H1 (cell line): ENCODE measurements around the gene SLC35D2. TPM values are rescaled to one million over a fixed set of nuclear protein-coding genes. Genes with fewer than 3 reads are reported as not detected.

Experiments used
- CTCF ChIA-PET: fragments of 300-600 bp; sonication (Branson Sonifier 250); formaldehyde crosslinking; loops from one replicate; lab custom pipeline; 2021; ENCODE audit not compliant: partially characterized antibody; lab: Charles Lee
- POLR2A ChIA-PET: fragments of 300-600 bp; sonication (Branson Sonifier 250); formaldehyde crosslinking; loops from one replicate; lab custom pipeline; 2021; ENCODE audit warnings: inconsistent platforms; ENCODE audit not compliant: partially characterized antibody; lab: Charles Lee
- DNase-seq, 2 experiments: peaks; one replicate each; pipeline versions ENCODE4 v3.0.0 to v3.0.0-alpha.2; 2010 to 2022; ENCODE audit warnings: low spot score in 2 of 2, low read depth in 1 of 2, mixed read lengths in 1 of 2
- FAIRE-seq: peaks from 2 replicates; lab custom pipeline; 2011; peaks lifted over from hg19 to GRCh38; lab: Jason Lieb, UNC
- H2AFZ ChIP-seq: 2 replicates; pipeline ENCODE4 v1.8.1; 2012; ENCODE audit warnings: low read length, inconsistent platforms
- H2AK5ac ChIP-seq: 2 replicates; pipeline ENCODE4 v1.6.1; 2013; ENCODE audit warnings: low read depth, low read length
- H2BK120ac ChIP-seq: replicated peaks from 2 replicates; pipeline ENCODE3; 2013; ENCODE audit warnings: low read depth, low read length, inconsistent platforms
- H2BK12ac ChIP-seq: 2 replicates; pipeline ENCODE4 v1.6.1; 2013; ENCODE audit warnings: low read depth, low read length
- H2BK15ac ChIP-seq: 2 replicates; pipeline ENCODE4 v1.6.1; 2013; ENCODE audit warnings: low read length
- H2BK20ac ChIP-seq: 2 replicates; pipeline ENCODE4 v1.6.1; 2013; ENCODE audit warnings: low read length
- H2BK5ac ChIP-seq: 2 replicates; pipeline ENCODE4 v1.6.1; 2013; ENCODE audit warnings: low read depth, low read length
- H3K14ac ChIP-seq: 2 replicates; pipeline ENCODE4 v1.6.1; 2013; ENCODE audit warnings: inconsistent platforms; ENCODE audit not compliant: insufficient read length
- H3K18ac ChIP-seq: 2 replicates; pipeline ENCODE4 v1.6.1; 2013; ENCODE audit warnings: low read length; ENCODE audit errors: extremely low read depth
- H3K23ac ChIP-seq: 2 replicates; pipeline ENCODE4 v1.6.1; 2013; ENCODE audit warnings: inconsistent platforms; ENCODE audit not compliant: insufficient read length
- H3K23me2 ChIP-seq: 2 replicates; pipeline ENCODE4 v1.6.1; 2013; ENCODE audit warnings: low read depth, low read length
- H3K27ac ChIP-seq: 2 replicates; pipeline ENCODE4 v1.6.1; 2011; ENCODE audit warnings: low read depth, low read length, inconsistent platforms
- H3K27me3 ChIP-seq, 4 experiments: replicated peaks in 1 of 4; 1 replicate in 1 of 4; 2 replicates in 3 of 4; pipeline versions ENCODE4 v1.6.1 to v1.8.1; 2011 to 2013; ENCODE audit warnings: low read length in 3 of 4, mild to moderate bottlenecking in 3 of 4, inconsistent platforms in 2 of 4, mixed read lengths in 2 of 4, moderate library complexity in 1 of 4; ENCODE audit not compliant: control insufficient read depth in 3 of 4, insufficient read depth in 3 of 4; ENCODE audit errors: extremely low read depth in 1 of 4
- H3K36me3 ChIP-seq, 4 experiments: 2 replicates each; pipeline versions ENCODE4 v1.6.1 to v1.8.1; 2011 to 2013; ENCODE audit warnings: mild to moderate bottlenecking in 4 of 4, low read length in 3 of 4, moderate library complexity in 2 of 4, control low read depth in 1 of 4, inconsistent platforms in 1 of 4; ENCODE audit not compliant: insufficient read depth in 4 of 4, control insufficient read depth in 2 of 4
- H3K4ac ChIP-seq: replicated peaks from 2 replicates; pipeline ENCODE3; 2013; ENCODE audit warnings: low read length, low read depth, mixed read lengths, inconsistent platforms; ENCODE audit not compliant: insufficient read length
- H3K4me1 ChIP-seq, 4 experiments: replicated peaks in 1 of 4; 1 replicate in 1 of 4; 2 replicates in 3 of 4; pipeline versions ENCODE4 v1.6.1 to v1.8.1; 2011 to 2013; ENCODE audit warnings: low read length in 3 of 4, inconsistent platforms in 2 of 4, mixed read lengths in 1 of 4; ENCODE audit not compliant: insufficient read depth in 4 of 4, control insufficient read depth in 3 of 4
- H3K4me2 ChIP-seq, 2 experiments: 2 replicates each; pipeline versions ENCODE4 v1.6.1 to v1.8.1; 2011 to 2013; ENCODE audit warnings: low read depth in 2 of 2, low read length in 2 of 2, control low read depth in 1 of 2, inconsistent platforms in 1 of 2, mild to moderate bottlenecking in 1 of 2; ENCODE audit not compliant: insufficient read depth in 1 of 2
- H3K4me3 ChIP-seq, 4 experiments: fragments of 200-600, 300-600 bp in 1 of 4; sonication (generic), shearing (Covaris generic), sonication (Bioruptor Twin) in 1 of 4; 2 replicates each; pipeline versions ENCODE4 v1.5.1 to v1.8.1; 2011 to 2016; ENCODE audit warnings: low read length in 4 of 4, low read depth in 3 of 4, control low read depth in 2 of 4, inconsistent platforms in 2 of 4, mild to moderate bottlenecking in 2 of 4, mixed read lengths in 1 of 4, moderate library complexity in 1 of 4; ENCODE audit not compliant: insufficient read depth in 2 of 4; ENCODE audit errors: extremely low read depth in 1 of 4
- H3K56ac ChIP-seq: replicated peaks from 2 replicates; pipeline ENCODE3; 2013; ENCODE audit warnings: low read depth, mild to moderate bottlenecking, mixed read lengths, low read length, inconsistent platforms; ENCODE audit not compliant: insufficient read length
- H3K79me1 ChIP-seq: 2 replicates; pipeline ENCODE4 v1.6.1; 2013; ENCODE audit warnings: low read depth, low read length, control low read depth
- H3K79me2 ChIP-seq, 2 experiments: 2 replicates each; pipeline versions ENCODE4 v1.6.1 to v1.8.1; 2012 to 2013; ENCODE audit warnings: low read length in 2 of 2, mild to moderate bottlenecking in 2 of 2, inconsistent platforms in 1 of 2; ENCODE audit not compliant: insufficient read depth in 2 of 2, control insufficient read depth in 1 of 2
- H3K9ac ChIP-seq, 4 experiments: replicated peaks in 1 of 4; 1 replicate in 1 of 4; 2 replicates in 3 of 4; pipeline versions ENCODE4 v1.6.1 to v1.8.1; 2011 to 2013; ENCODE audit warnings: low read depth in 3 of 4, low read length in 3 of 4, control low read depth in 2 of 4, mild to moderate bottlenecking in 2 of 4, moderate library complexity in 2 of 4, inconsistent platforms in 1 of 4; ENCODE audit errors: extremely low read depth in 1 of 4
- H3K9me3 ChIP-seq, 2 experiments: 2 replicates each; pipeline versions ENCODE4 v1.6.1 to v1.8.1; 2012 to 2013; ENCODE audit warnings: mild to moderate bottlenecking in 2 of 2, moderate library complexity in 2 of 2, control low read depth in 1 of 2, inconsistent platforms in 1 of 2, low read depth in 1 of 2, low read length in 1 of 2, mixed read lengths in 1 of 2; ENCODE audit not compliant: insufficient read depth in 2 of 2
- H4K20me1 ChIP-seq, 2 experiments: replicated peaks in 1 of 2; 2 replicates each; pipeline versions ENCODE3 to v1.8.1; 2011 to 2013; ENCODE audit warnings: inconsistent platforms in 2 of 2, low read length in 2 of 2, mild to moderate bottlenecking in 1 of 2; ENCODE audit not compliant: insufficient read depth in 2 of 2, control insufficient read depth in 1 of 2
- H4K5ac ChIP-seq: 2 replicates; pipeline ENCODE4 v1.6.1; 2013; ENCODE audit warnings: low read length, low read depth, mixed read lengths, inconsistent platforms; ENCODE audit not compliant: insufficient read length
- H4K8ac ChIP-seq: 2 replicates; pipeline ENCODE4 v1.8.0; 2013; ENCODE audit warnings: mild to moderate bottlenecking, moderate library complexity, low read length, inconsistent platforms; ENCODE audit not compliant: insufficient read depth; ENCODE audit errors: extremely low read depth
- H4K91ac ChIP-seq: replicated peaks from 2 replicates; pipeline ENCODE3; 2013; ENCODE audit warnings: low read length, mixed read lengths, inconsistent platforms; ENCODE audit not compliant: insufficient read length
- ASH2L ChIP-seq: fragments of 200-600, 300-600 bp; sonication (generic); IDR thresholded peaks from one replicate; pipeline ENCODE4 v1.7.1; 2017; ENCODE audit warnings: low read length
- BACH1 ChIP-seq: IDR thresholded peaks from 2 replicates; pipeline ENCODE4 v1.6.1; 2012; ENCODE audit warnings: low read length, improper control_type of control experiment
- KDM5A ChIP-seq: fragments of 200-600 bp; IDR thresholded peaks from 2 replicates; pipeline ENCODE4 v1.7.1; 2012; ENCODE audit warnings: mild to moderate bottlenecking, low read length, inconsistent platforms, mixed read lengths
- MAFK ChIP-seq: IDR thresholded peaks from 2 replicates; pipeline ENCODE4 v1.6.1; 2012; ENCODE audit warnings: low read depth, mild to moderate bottlenecking, improper control_type of control experiment, low read length
- PHF8 ChIP-seq: fragments of 200-600 bp; sonication (generic); conservative IDR thresholded peaks from 2 replicates; pipeline ENCODE4 v1.7.1; 2012; ENCODE audit warnings: low read depth, mild to moderate bottlenecking, inconsistent platforms, low read length, moderate library complexity
- POLR2A ChIP-seq, 2 experiments: IDR thresholded peaks; 1 replicate in 1 of 2; 2 replicates in 1 of 2; pipeline ENCODE4 v1.6.1; 2011; ENCODE audit warnings: low read depth in 2 of 2, low read length in 2 of 2, mild to moderate bottlenecking in 2 of 2; ENCODE audit errors: control extremely low read depth in 1 of 2
- SIN3A ChIP-seq, 2 experiments: IDR thresholded peaks in 1 of 2; conservative IDR thresholded peaks in 1 of 2; 2 replicates each; pipeline ENCODE4 v1.6.1; 2011 to 2012; ENCODE audit warnings: low read length in 2 of 2, improper control_type of control experiment in 1 of 2, low read depth in 1 of 2, mild to moderate bottlenecking in 1 of 2
- SP1 ChIP-seq: IDR thresholded peaks from 2 replicates; pipeline ENCODE4 v1.6.1; 2011; ENCODE audit warnings: low read depth, low read length
- YY1 ChIP-seq: IDR thresholded peaks from 2 replicates; pipeline ENCODE4 v1.6.1; 2011; ENCODE audit warnings: low read depth, mild to moderate bottlenecking, low read length
- WGBS, 2 experiments: shearing (Covaris generic) in 1 of 2; methylation state at CpG; one replicate each; pipeline versions ENCODE4 v1.1.6 to v1.1.7; 2013 to 2015; ENCODE audit warnings: low lambda C conversion rate in 2 of 2, mixed read lengths in 2 of 2, inconsistent platforms in 1 of 2, low coverage in 1 of 2, missing lambda C conversion rate in 1 of 2; ENCODE audit not compliant: insufficient replicate concordance in 2 of 2, insufficient coverage in 1 of 2, insufficient read length in 1 of 2; ENCODE audit errors: extremely low coverage in 1 of 2, missing lambda C conversion rate in 1 of 2; 5-methylcytosine and 5-hydroxymethylcytosine counted together
- polyA plus RNA-seq, 7 experiments: library from polyadenylated mRNA; depleted of rRNA in 3 of 7; stranded (reverse) in 5 of 7; unstranded in 2 of 7; fragments of >200 nt in 5 of 7; fragments of 200-250 nt in 2 of 7; gene quantifications; 1 replicate in 5 of 7; 2 replicates in 1 of 7; 4 replicates in 1 of 7; pipeline versions ENCODE4 v1.2.1 to v1.2.3, GENCODE V29; 2011 to 2013; ENCODE audit warnings: missing spikeins in 2 of 7, mixed read lengths in 2 of 7
- total RNA-seq: library from RNA; stranded (reverse); fragmentation: NEBNext Ultra II Directional; extraction: Animal tissue kit (Norgen Biotek cat#: 25700); gene quantifications from 2 replicates; pipeline ENCODE4 v1.2.1, GENCODE V29; 2021
- TF ChIP-seq, protein P1 (sequence below): IDR thresholded peaks from 2 replicates; pipeline ENCODE4 v1.6.1; 2012; ENCODE audit warnings: inconsistent platforms
- TF ChIP-seq, protein P2 (sequence below): IDR thresholded peaks from 2 replicates; pipeline ENCODE4 v1.6.1; 2012; ENCODE audit warnings: low read length, inconsistent platforms

SLC35D2 gene
- total and polyA plus RNA-seq, 2 of the 8 experiments (the other 6 are each of a cell fraction or from before 2014, with no cell fraction given), result 9.6 to 11.5 TPM

DNA sequence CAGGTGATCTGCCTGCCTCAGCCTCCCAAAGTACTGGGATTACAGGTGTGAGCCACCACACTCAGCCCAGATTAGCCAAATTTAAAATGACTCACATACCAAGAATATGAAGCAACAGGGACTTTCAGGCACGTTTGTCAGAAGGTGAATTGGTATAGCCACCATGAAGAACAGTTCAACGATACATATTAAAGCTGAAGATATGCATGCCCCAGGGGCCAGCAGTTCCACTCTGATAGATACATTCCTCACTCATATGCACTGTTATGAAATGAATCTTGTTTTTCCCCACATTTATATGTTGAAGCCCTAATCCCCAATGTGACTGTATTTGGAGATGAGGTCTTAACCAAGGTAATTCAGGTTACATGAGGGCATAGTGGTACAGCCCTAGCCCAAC, 22.5 kb downstream of the SLC35D2 start:
- Histone ChIP-seq H2BK15ac (no peak overlapping the region), H2BK120ac (no peak overlapping the region), H3K14ac (no peak overlapping the region), H3K4ac (no peak overlapping the region), H3K4me1 (no peaks in the 10 kb centered on the region), H4K8ac (no peak overlapping the region), H4K91ac (no peak overlapping the region), H2BK20ac (no peak overlapping the region), H2AK5ac (no peak overlapping the region), H2BK5ac (no peak overlapping the region), H3K79me1 (no peaks in the 10 kb centered on the region)
- CTCF ChIA-PET, result interaction anchor here (0.6 to 1.9 kb wide), 3 partner anchors 9 to 80 kb away, joined by 3 to 5 read pairs (median 4); no protein-coding TSS in a partner anchor
- TF ChIP-seq PHF8 (no peak), SIN3A (conservative IDR thresholded peaks at IDR 0.05 in 1 of 2, IDR thresholded peaks at IDR 0.05 in 1 of 2; ENCODE audit: low read depth in 1 of 2, low read length in 2 of 2) (no peak), KDM5A (no peak), YY1 (no peak), BACH1 (no peak), POLR2A (IDR thresholded peaks at IDR 0.05; ENCODE audit: control extremely low read depth in 1 of 2, low read depth in 2 of 2, low read length in 2 of 2) (no peak), ASH2L (no peak), SP1 (no peak), MAFK (no peak)
- TF ChIP-seq, protein P1, sequence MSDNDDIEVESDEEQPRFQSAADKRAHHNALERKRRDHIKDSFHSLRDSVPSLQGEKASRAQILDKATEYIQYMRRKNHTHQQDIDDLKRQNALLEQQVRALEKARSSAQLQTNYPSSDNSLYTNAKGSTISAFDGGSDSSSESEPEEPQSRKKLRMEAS, result no peak
- TF ChIP-seq, protein P2, sequence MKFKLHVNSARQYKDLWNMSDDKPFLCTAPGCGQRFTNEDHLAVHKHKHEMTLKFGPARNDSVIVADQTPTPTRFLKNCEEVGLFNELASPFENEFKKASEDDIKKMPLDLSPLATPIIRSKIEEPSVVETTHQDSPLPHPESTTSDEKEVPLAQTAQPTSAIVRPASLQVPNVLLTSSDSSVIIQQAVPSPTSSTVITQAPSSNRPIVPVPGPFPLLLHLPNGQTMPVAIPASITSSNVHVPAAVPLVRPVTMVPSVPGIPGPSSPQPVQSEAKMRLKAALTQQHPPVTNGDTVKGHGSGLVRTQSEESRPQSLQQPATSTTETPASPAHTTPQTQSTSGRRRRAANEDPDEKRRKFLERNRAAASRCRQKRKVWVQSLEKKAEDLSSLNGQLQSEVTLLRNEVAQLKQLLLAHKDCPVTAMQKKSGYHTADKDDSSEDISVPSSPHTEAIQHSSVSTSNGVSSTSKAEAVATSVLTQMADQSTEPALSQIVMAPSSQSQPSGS, result no peak
- TF ChIP-seq, all 59 proteins: peak for 0
- H3K23me2 ChIP-seq, result no peaks in the 10 kb centered on the region
- H4K20me1 ChIP-seq, result no peaks in the 10 kb centered on the region
- 86% methylated on average over 2 of the region's 2 CpGs; no CpG with 5 or more reads in 1 of the 2 experiments for WGBS, 2 experiments
- no peaks in the 10 kb centered on the region for H3K9me3 ChIP-seq
- H3K4me2 ChIP-seq, result no peak overlapping the region
- no peak for FAIRE-seq
- H3K27ac ChIP-seq, result no peak overlapping the region
- no peak overlapping the region for H2BK12ac ChIP-seq
- no peaks in the 10 kb centered on the region for H3K79me2 ChIP-seq
- peaks cover 0 to 6% (median 0%) of the 10 kb centered on the region in 4 experiments; a peak in 2 of 8 replicates for H3K36me3 ChIP-seq
- DNase-seq, result no peak
- no peak overlapping the region for H3K18ac ChIP-seq
- no peak overlapping the region for H2AFZ ChIP-seq
- no peak overlapping the region for H3K4me3 ChIP-seq
- H3K27me3 ChIP-seq, result no peaks in the 10 kb centered on the region
- no peak overlapping the region for H3K56ac ChIP-seq
- POLR2A ChIA-PET, result interaction anchor here (1.3 kb wide), 1 partner anchor 13 kb away, joined by 4 read pairs; no protein-coding TSS in a partner anchor
- no peak overlapping the region for H4K5ac ChIP-seq
- no peak overlapping the region for H3K23ac ChIP-seq
- no peak overlapping the region for H3K9ac ChIP-seq
